ACC112 (cell line): ENCODE results near the gene NTM.

Experiments used
- H2AFZ ChIP-seq: fragments of 200-600 bp; sonication (generic); one replicate; pipeline ENCODE4 v1.6.0; 2017; ENCODE audit warnings: antibody characterized with exemption, low read length; ENCODE audit not compliant: unreplicated experiment
- H3K27ac ChIP-seq: fragments of 200-600 bp; sonication (generic); 2 replicates; pipeline ENCODE4 v1.5.1; 2014; ENCODE audit warnings: low read depth, mild to moderate bottlenecking, antibody characterized with exemption, low read length, moderate library complexity
- H3K27me3 ChIP-seq: fragments of 200-600 bp; sonication (generic); 2 replicates; pipeline ENCODE4 v1.6.1; 2014; ENCODE audit warnings: mild to moderate bottlenecking, antibody characterized with exemption, low read length, moderate library complexity, mixed read lengths; ENCODE audit not compliant: insufficient read depth
- H3K36me3 ChIP-seq: fragments of 200-600 bp; sonication (generic); 2 replicates; pipeline ENCODE4 v1.6.1; 2016; ENCODE audit warnings: mild to moderate bottlenecking, antibody characterized with exemption, low read length, moderate library complexity, mixed read lengths; ENCODE audit not compliant: insufficient read depth
- H3K4me1 ChIP-seq: fragments of 200-600 bp; sonication (generic); one replicate; pipeline ENCODE4 v1.6.1; 2016; ENCODE audit warnings: low read length, mixed read lengths; ENCODE audit not compliant: insufficient read depth, unreplicated experiment, control insufficient read depth
- H3K4me3 ChIP-seq: fragments of 200-600 bp; sonication (generic); 2 replicates; pipeline ENCODE4 v1.5.1; 2014; ENCODE audit warnings: mild to moderate bottlenecking, low read depth, low read length
- H3K79me2 ChIP-seq: fragments of 200-600 bp; sonication (generic); one replicate; pipeline ENCODE4 v1.6.0; 2016; ENCODE audit warnings: low read length; ENCODE audit not compliant: control insufficient read depth, unreplicated experiment, insufficient read depth

NTM gene

DNA sequence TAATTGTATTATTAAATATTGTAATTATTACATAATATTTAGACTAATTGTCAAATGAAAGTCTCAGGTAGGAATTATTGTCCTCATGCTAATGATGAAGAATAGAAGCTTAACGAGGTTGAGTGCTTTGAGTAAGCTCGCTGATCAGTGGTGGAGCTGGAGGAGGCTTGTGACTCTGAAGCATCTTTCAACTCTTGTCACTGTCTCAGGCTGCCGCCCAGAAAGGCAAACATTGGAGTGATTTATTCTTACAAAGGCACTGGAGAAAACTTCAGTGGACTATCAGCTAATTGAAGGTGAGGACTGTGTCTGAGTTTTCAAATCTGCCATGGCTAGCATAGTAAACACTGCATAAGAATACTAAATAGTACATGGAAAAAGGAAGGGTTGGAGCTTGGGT lies 595.1 kb downstream of the NTM start:
- H3K27ac ChIP-seq: no peak overlapping the region
- no peak overlapping the region for H3K4me3 ChIP-seq
- H3K36me3 ChIP-seq: no peaks in the 10 kb centered on the region
- no peaks in the 10 kb centered on the region for H3K27me3 ChIP-seq
- no peaks in the 10 kb centered on the region for H3K4me1 ChIP-seq
- no peak overlapping the region for H2AFZ ChIP-seq
- no peaks in the 10 kb centered on the region for H3K79me2 ChIP-seq

DNA sequence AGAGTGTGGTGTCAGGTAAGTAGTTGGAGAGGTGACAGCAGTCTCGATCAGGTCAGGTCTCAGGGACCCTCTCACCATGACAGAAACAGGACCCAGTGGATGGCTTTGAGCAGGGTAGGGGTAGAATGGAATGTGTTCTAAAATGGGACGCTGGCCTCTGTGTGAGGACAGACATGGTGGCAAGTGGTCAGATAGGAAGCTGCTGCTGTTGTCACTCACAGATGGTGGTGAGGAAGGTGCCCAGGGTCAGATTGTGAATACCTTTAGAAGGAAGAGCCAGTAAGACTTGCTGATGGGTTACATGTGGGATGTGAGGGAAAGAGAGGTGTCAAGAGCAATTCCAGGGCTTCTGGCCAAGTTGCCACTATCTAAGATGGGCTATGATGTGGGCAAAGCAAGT lies 596.3 kb downstream of the NTM start:
- no peak overlapping the region for H3K4me3 ChIP-seq
- H3K79me2 ChIP-seq: no peaks in the 10 kb centered on the region
- H3K27ac ChIP-seq: no peak overlapping the region
- no peaks in the 10 kb centered on the region for H3K27me3 ChIP-seq
- H2AFZ ChIP-seq: no peak overlapping the region
- H3K36me3 ChIP-seq: no peaks in the 10 kb centered on the region
- H3K4me1 ChIP-seq: no peaks in the 10 kb centered on the region

DNA sequence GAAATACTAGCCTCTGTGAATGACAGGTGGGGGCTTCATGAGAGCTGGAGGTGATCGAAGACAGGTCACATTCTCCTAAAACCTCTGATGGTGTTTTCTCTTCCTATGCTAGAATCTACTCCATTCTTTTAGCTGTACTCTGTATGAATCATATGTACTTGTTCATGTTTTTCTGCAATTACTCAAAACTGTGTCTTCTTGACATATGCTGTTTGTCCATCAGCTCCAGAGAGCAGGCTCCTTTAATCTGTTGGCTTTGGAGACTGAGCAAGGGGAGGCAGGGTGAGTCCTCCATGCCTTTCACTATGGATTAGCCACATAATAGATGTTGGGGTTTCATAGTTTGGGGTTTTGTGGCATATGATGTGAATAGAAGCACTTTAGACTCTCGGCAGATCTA lies 598.8 kb downstream of the NTM start:
- Histone ChIP-seq H2AFZ (no peak overlapping the region), H3K27ac (no peak overlapping the region), H3K27me3 (no peaks in the 10 kb centered on the region), H3K4me3 (no peak overlapping the region), H3K4me1 (no peaks in the 10 kb centered on the region), H3K79me2 (no peaks in the 10 kb centered on the region), H3K36me3 (no peaks in the 10 kb centered on the region)

DNA sequence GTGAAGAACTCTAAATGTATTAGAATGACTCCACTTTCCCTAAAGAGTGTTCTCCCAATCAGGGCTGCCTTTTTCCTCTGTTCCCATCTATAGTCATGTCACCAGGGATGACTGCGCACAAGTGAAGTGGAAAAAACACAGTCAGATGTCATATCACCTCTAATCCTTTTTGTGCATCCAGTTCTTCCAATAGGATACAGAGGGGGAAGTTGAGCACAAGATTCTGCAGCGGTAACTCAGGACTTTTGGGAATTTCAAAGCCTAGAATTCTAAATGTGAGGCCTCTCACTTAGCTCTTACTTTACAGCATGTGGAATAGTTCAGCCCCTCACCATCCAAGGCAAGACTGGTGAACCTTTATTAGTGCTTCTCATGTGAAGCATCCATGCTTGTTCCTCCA lies 602.6 kb downstream of the NTM start:
- Histone ChIP-seq H3K4me1 (peaks cover 6% of the 10 kb centered on the region), H3K79me2 (no peaks in the 10 kb centered on the region)

DNA sequence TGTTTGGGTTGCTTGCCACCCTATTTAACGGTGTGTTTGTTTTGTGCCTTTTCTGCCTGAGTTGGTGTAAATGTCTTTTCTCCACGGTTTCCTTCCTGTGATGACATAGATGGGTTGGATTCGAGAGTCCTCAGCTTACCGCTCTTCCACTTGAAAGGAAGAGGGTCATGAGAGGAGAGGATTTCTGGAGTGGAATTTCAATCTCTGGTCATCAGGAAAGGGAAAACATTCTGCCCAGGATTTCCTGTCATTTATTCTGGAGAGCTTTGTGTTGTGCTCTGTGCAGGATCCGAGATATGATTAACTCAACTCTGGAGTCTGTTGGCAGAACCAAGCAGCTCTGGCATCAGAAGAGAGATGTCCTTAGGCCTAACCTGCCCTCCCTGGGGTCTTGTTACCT lies 605.2 kb downstream of the NTM start:
- Histone ChIP-seq H3K4me1 (peaks cover 6% of the 10 kb centered on the region), H3K27me3 (no peaks in the 10 kb centered on the region), H3K79me2 (no peaks in the 10 kb centered on the region), H3K4me3 (no peak overlapping the region), H3K27ac (no peak overlapping the region), H2AFZ (no peak overlapping the region), H3K36me3 (no peaks in the 10 kb centered on the region)

More for the DNA sequence above, 602.6 kb downstream of the NTM start:
- Histone ChIP-seq H2AFZ (no peak overlapping the region), H3K27me3 (no peaks in the 10 kb centered on the region), H3K4me3 (no peak overlapping the region), H3K27ac (no peak overlapping the region), H3K36me3 (no peaks in the 10 kb centered on the region)

DNA sequence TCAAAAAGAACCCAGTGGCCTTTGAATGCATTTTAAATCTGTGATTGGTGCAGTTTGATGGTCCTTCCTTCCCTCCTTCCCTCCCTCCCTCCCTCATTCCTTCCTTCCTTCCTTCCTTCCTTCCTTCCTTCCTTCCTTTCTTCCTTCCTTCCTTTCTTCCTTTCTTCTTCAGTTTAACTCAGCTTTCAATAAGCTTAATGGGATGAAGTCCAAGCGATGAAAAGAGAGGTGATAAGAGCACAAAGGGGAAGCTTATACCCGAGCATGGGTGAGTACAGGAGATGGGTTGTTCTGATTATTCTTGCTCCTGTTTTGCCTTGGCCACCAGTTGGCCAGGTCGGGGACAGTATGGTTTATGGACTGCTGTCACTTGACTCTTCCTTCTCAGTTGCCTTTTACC lies 605.6 kb downstream of the NTM start:
- Histone ChIP-seq H3K4me3 (no peak overlapping the region), H3K27ac (no peak overlapping the region), H2AFZ (no peak overlapping the region), H3K4me1 (peaks cover 6% of the 10 kb centered on the region), H3K79me2 (no peaks in the 10 kb centered on the region), H3K36me3 (no peaks in the 10 kb centered on the region), H3K27me3 (no peaks in the 10 kb centered on the region)

DNA sequence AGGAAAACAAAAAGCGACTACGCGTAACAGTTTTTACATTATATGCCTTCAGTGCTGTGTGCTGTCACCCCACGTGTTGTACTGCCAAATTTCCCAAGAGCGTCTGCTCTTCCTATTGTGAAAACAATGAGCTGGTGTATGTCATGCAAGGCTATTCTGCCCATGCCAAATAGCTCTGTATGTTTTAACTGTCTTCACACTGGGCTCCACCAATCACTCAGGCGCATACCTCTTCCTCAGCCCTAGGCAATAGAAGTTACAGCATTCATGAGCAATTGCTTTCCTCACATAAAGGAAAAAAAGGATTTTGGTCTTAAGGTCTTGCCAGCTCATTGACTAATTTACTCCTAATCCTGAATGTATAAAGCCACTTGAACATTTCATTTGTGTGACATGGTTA lies 606.8 kb downstream of the NTM start:
- Histone ChIP-seq H3K4me1 (peaks cover 6% of the 10 kb centered on the region), H2AFZ (no peak overlapping the region), H3K27ac (no peak overlapping the region), H3K4me3 (no peak overlapping the region), H3K27me3 (no peaks in the 10 kb centered on the region), H3K79me2 (no peaks in the 10 kb centered on the region), H3K36me3 (no peaks in the 10 kb centered on the region)

DNA sequence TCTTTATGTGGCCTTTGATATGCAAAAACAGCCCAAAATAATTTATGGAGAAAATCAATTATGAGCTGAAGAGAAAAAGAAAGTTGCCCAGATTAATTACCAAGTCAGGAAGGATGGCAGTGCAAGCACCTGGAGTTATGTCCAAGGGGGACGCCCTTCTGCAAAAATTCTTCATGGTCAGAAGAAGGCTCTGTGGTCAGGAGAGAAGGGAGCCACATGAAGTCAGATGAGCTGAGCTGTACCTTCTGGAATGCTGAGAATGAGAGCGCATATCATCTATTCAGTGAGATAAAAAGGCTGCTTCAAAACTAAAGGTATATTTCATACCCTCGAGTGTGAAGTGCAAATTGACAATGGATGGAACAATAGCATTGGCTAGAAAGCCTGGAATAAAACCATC lies 607.4 kb downstream of the NTM start:
- H3K79me2 ChIP-seq: no peaks in the 10 kb centered on the region
- no peaks in the 10 kb centered on the region for H3K36me3 ChIP-seq
- H3K27me3 ChIP-seq: no peaks in the 10 kb centered on the region
- peaks cover 6% of the 10 kb centered on the region for H3K4me1 ChIP-seq
- no peak overlapping the region for H2AFZ ChIP-seq
- H3K27ac ChIP-seq: no peak overlapping the region
- H3K4me3 ChIP-seq: no peak overlapping the region

DNA sequence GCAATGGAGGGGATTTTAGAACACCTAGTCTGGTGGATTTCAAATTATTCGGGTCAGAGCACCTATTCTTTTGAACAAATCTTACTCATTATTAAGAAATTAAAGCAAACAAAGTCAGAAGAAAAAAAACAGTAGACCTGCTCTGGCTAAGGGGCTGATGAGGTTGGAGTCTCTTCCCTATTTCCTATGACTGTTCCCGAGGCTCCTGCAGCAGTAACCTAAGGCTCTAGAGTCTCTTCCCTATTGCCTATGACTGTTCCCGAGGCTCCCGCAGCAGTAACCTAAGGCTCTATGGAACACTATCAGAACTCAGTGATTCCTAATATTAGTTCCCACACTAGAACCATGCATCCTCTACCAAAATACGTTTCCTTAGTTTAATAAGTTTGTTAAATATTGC lies 607.9 kb downstream of the NTM start:
- H3K27ac ChIP-seq: no peak overlapping the region
- no peak overlapping the region for H3K4me3 ChIP-seq
- no peaks in the 10 kb centered on the region for H3K79me2 ChIP-seq
- H3K27me3 ChIP-seq: no peaks in the 10 kb centered on the region
- peaks cover 6% of the 10 kb centered on the region for H3K4me1 ChIP-seq
- no peaks in the 10 kb centered on the region for H3K36me3 ChIP-seq
- H2AFZ ChIP-seq: no peak overlapping the region

DNA sequence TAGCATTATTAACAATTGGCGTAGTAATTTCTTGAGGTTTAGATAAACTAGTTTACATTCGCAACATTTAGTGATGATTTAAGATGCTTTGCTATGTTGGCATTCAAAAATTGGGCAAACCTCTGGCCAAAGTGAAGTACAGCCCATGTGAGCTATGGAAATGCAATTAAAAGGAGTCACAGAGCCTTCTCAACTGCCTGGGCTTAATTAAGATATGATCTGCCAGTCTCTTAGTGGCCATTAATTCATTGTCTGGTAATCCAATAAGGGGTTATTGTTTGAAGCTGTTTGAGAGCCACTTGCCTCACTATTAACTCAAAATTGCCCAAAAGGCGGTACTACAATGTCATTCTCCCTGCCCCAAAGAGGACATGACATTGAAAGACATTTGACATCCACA lies 608.9 kb downstream of the NTM start:
- peaks cover 6% of the 10 kb centered on the region for H3K4me1 ChIP-seq
- H2AFZ ChIP-seq: no peak overlapping the region
- no peak overlapping the region for H3K27ac ChIP-seq

DNA sequence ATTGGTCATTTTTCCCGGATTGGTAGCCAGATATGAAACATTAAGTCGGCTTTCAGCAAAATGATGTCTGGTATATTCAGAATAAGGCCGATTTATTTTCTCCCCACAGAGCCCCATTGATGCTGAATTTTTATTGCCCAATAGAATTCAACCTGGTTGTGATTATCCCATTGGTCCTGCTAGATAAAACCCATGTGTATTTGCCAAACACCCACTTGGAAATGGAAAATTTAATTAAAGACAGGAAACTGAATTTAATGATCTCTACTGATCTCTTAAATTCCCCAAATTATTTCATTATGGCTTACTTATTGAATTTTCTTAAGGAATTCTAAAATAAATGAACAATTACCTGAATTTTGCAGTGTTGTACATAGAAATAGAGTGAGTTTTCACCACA lies 609.8 kb downstream of the NTM start:
- Histone ChIP-seq H2AFZ (no peak overlapping the region), H3K4me1 (peaks cover 6% of the 10 kb centered on the region), H3K4me3 (no peak overlapping the region), H3K27ac (no peak overlapping the region), H3K36me3 (no peaks in the 10 kb centered on the region), H3K79me2 (no peaks in the 10 kb centered on the region), H3K27me3 (no peaks in the 10 kb centered on the region)

More for the DNA sequence above, 608.9 kb downstream of the NTM start:
- no peaks in the 10 kb centered on the region for H3K36me3 ChIP-seq
- H3K27me3 ChIP-seq: no peaks in the 10 kb centered on the region
- H3K4me3 ChIP-seq: no peak overlapping the region
- H3K79me2 ChIP-seq: no peaks in the 10 kb centered on the region
